Activated CD4-positive, alpha-beta memory T cell treated with anti-CD3 and anti-CD28 coated beads, Interleukin-2, amount 10 ng/mL, durations not matched to agents 7 days and 5 days (primary cell): ENCODE measurements around the gene BATF3. TPM values are rescaled to one million over a fixed set of nuclear protein-coding genes. Genes with fewer than 3 reads are reported as not detected.
"Not testable (repeated sequence)": the region's sequence is repeated elsewhere in the genome, so short reads cannot be mapped to it uniquely, and the experiment has no call there.

Source experiments
- CTCF ChIA-PET: fragments of 350-600 bp; sonication (Branson Sonifier 250); formaldehyde crosslinking; loops from one replicate; lab custom pipeline; 2021; ENCODE audit warnings: antibody characterized with exemption, inconsistent platforms; lab: Charles Lee
- POLR2A ChIA-PET: fragments of 350-600 bp; sonication (Branson Sonifier 250); formaldehyde crosslinking; loops from one replicate; lab custom pipeline; 2021; ENCODE audit warnings: antibody characterized with exemption; lab: Charles Lee
- DNase-seq: peaks from one replicate; pipeline ENCODE4 v3.0.0-alpha.2; 2020
- H3K27ac Mint-ChIP-seq: one replicate; pipeline ENCODE4 v1.8.0; 2021; ENCODE audit warnings: mild to moderate bottlenecking, mixed read lengths
- H3K27me3 Mint-ChIP-seq: one replicate; pipeline ENCODE4 v1.8.0; 2021; ENCODE audit warnings: mixed read lengths
- H3K36me3 Mint-ChIP-seq: one replicate; pipeline ENCODE4 v1.8.0; 2021; ENCODE audit warnings: low read depth, mixed read lengths
- H3K4me1 Mint-ChIP-seq: one replicate; pipeline ENCODE4 v1.8.0; 2021; ENCODE audit warnings: mixed read lengths
- H3K4me3 Mint-ChIP-seq: one replicate; pipeline ENCODE4 v1.8.0; 2021; ENCODE audit warnings: mild to moderate bottlenecking, mixed read lengths
- H3K9me3 Mint-ChIP-seq: one replicate; pipeline ENCODE4 v1.8.0; 2021; ENCODE audit warnings: mixed read lengths
- total RNA-seq, 2 experiments: library from RNA; stranded (reverse); gene quantifications; one replicate each; pipeline ENCODE4 v1.2.3, GENCODE V29; 2021

Gene BATF3
- total RNA-seq, 2 experiments from 2014 or later, result 56.5 to 56.7 TPM

DNA sequence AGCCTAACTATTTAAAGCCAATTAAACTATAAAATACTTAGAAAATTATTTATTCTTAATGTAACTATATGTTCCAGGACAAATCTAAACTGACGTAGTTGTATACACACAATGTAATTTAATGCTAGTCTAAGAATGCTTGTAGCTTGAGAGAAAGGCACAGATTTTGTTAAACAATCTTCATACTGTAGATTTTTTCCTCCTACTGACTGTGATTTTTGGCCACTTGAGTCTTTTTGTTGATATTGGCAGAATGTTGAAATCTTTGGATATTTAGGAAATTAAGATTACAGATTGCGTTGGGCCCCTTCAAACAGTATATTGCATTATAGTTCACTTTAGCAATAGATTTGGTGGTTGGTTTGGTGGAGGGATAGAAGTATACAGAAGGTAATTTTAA lies 50.6 kb downstream of the BATF3 start:
- Mint-ChIP-seq H3K27me3 (peaks cover 4% of the 10 kb centered on the region), H3K36me3 (no peaks in the 10 kb centered on the region), H3K4me3 (no peak overlapping the region), H3K4me1 (no peaks in the 10 kb centered on the region), H3K9me3 (no peaks in the 10 kb centered on the region), H3K27ac (no peak overlapping the region)
- POLR2A ChIA-PET, result interaction anchor here (1.7 kb wide), 1 partner anchor 41 kb away, joined by 3 read pairs; the partner anchor contains the start of gene ATF3
- no peak for DNase-seq
- CTCF ChIA-PET, result interaction anchor here (2.3 kb wide), 1 partner anchor 16 kb away, joined by 11 read pairs; no protein-coding TSS in a partner anchor

GRCh38 chr1:212648431-212648830 lies 51.2 kb downstream of the BATF3 start:
- POLR2A ChIA-PET, result interaction anchor here (1.7 kb wide), 1 partner anchor 40 kb away, joined by 3 read pairs; the partner anchor contains the start of gene ATF3
- CTCF ChIA-PET, result interaction anchor here (1.1 kb wide), 1 partner anchor 17 kb away, joined by 4 read pairs; no protein-coding TSS in a partner anchor
- Mint-ChIP-seq H3K9me3 (no peaks in the 10 kb centered on the region), H3K27ac (no peak overlapping the region), H3K27me3 (peaks cover 4% of the 10 kb centered on the region), H3K4me1 (no peaks in the 10 kb centered on the region), H3K4me3 (no peak overlapping the region), H3K36me3 (no peaks in the 10 kb centered on the region)
- DNase-seq, result no peak

DNA sequence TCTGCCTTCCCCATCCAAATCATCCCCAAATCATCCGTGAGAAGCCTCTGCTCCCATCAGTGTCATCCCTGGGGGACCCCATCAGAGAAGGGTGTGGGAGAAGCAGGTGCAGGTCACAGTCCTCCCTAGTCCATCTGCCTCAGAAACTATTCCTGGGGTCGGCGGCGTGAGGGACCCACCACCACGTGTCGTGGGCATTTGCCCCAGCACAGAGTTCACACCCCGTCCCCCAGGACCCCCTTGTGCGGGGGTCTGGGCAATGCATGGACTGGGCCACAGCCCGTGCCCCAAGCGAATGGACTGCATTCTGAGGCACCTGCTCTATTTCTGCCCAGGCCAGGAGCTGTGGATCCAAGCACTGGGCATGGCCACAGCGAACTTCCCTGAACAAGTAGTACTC lies 52.6 kb downstream of the BATF3 start:
- Mint-ChIP-seq H3K27ac (no peak overlapping the region), H3K4me1 (no peaks in the 10 kb centered on the region), H3K36me3 (no peaks in the 10 kb centered on the region), H3K27me3 (peaks cover 4% of the 10 kb centered on the region), H3K9me3 (no peaks in the 10 kb centered on the region), H3K4me3 (no peak overlapping the region)
- POLR2A ChIA-PET, result no interaction called here
- no peak for DNase-seq
- CTCF ChIA-PET, result no interaction called here

- no peaks in the 10 kb centered on the region for H3K4me1 Mint-ChIP-seq
- no peak for DNase-seq
- ChIA-PET POLR2A (no interaction called here), CTCF (no interaction called here)
- H3K4me3 Mint-ChIP-seq, result no peak overlapping the region
- no peaks in the 10 kb centered on the region for H3K36me3 Mint-ChIP-seq
- peaks cover 4% of the 10 kb centered on the region for H3K27me3 Mint-ChIP-seq
- no peaks in the 10 kb centered on the region for H3K9me3 Mint-ChIP-seq
- no peak overlapping the region for H3K27ac Mint-ChIP-seq
These were observed 53.1 kb downstream of the BATF3 start for GRCh38 chr1:212646588-212646987.

GRCh38 chr1:212645546-212646543 lies 53.8 kb downstream of the BATF3 start:
- Mint-ChIP-seq H3K9me3 (no peaks in the 10 kb centered on the region), H3K27me3 (peaks cover 6% of the 10 kb centered on the region), H3K4me1 (no peaks in the 10 kb centered on the region), H3K36me3 (no peaks in the 10 kb centered on the region), H3K4me3 (no peak overlapping the region), H3K27ac (no peak overlapping the region)
- DNase-seq, result no peak
- POLR2A ChIA-PET, result no interaction called here
- CTCF ChIA-PET, result no interaction called here

DNA sequence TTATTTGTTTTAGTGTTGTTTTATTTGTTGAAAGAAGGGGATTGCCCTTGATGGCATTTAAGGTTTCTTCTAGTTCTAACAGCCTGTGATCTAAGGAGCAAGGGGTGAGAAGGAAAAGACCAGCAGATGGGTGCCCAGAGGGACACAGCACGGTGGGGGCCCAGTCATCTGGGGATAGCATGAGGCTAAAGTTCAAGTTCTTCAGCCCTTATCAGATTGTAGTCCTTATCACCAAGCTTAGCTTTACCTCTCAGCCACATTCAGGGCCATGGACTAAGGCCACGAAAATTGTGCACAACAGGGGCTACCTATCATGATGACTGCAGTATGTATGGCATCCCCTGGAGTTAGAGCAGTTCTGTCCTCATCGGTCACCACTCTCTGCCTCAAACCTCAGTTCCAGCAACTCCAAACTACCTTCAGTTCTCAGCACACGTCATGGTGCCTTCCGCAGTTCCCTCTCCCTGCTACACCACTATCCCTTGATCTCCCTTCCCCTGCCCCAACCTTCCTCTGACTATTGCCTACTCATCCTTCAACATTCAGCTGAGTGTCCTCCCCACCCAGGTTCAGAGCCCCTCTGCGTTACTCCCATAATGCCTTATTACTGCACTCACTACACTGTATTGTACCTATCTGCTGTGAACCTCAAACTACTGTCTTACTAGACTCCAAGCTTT lies 54.6 kb downstream of the BATF3 start:
- Mint-ChIP-seq H3K9me3 (no peaks in the 10 kb centered on the region), H3K27ac (no peak overlapping the region), H3K27me3 (peaks cover 14% of the 10 kb centered on the region), H3K4me1 (no peaks in the 10 kb centered on the region), H3K4me3 (no peak overlapping the region), H3K36me3 (no peaks in the 10 kb centered on the region)
- DNase-seq, result no peak
- POLR2A ChIA-PET, result interaction anchor here (1.4 kb wide), 1 partner anchor 37 kb away, joined by 3 read pairs; the partner anchor contains the start of gene ATF3
- CTCF ChIA-PET, result no interaction called here

DNA sequence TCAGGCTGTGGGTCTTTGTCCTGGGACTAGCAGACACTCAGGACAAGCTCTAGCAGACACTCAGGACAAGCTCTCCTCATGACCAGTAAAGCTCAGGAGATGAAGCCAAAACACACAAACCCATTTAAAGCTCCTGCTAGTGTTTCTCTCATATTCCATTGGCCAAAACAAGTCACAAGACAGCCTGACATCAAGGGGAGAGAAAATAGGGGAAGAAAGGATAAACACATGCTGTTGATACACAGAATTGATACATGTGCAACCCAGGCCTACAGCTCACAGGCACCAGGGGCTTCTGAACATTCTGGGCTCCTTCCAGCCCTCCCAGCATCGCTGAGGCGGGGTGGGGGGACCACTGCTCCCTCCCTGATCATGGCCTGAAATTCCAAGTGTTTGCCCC lies 55.8 kb downstream of the BATF3 start:
- H3K27me3 Mint-ChIP-seq, result peaks cover 21% of the 10 kb centered on the region
- no peak overlapping the region for H3K4me3 Mint-ChIP-seq
- no peak overlapping the region for H3K27ac Mint-ChIP-seq
- ChIA-PET CTCF (interaction anchor here (0.6 to 1.6 kb wide), 2 partner anchors 14 to 51 kb away, joined by 4 to 8 read pairs; no protein-coding TSS in a partner anchor), POLR2A (interaction anchor here (0.9 to 1.4 kb wide), 3 partner anchors 11 to 47 kb away, joined by 3 read pairs; partner anchors contain the start of gene ATF3)
- H3K9me3 Mint-ChIP-seq, result no peaks in the 10 kb centered on the region
- no peak for DNase-seq
- H3K4me1 Mint-ChIP-seq, result no peaks in the 10 kb centered on the region
- H3K36me3 Mint-ChIP-seq, result no peaks in the 10 kb centered on the region

DNA sequence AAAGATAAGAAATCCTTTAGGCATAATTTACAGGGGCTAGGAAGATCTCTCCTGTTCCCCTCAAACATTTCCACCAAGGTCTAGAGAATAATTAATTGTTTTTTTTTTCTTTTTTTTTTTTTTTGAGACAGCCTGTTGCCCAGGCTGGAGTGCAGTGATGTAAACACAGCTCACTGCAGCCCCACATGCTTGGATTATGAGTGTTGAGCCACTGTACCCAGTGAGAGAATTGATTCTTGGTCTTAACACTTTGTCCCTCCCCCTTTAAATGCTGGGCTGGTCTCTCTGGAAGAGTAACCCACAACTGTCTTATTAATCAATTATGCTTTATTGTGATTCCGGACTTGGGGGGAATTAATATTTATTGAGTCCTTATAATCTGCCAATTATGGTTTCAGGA lies 57.7 kb downstream of the BATF3 start:
- no peak overlapping the region for H3K27ac Mint-ChIP-seq
- H3K9me3 Mint-ChIP-seq, result no peaks in the 10 kb centered on the region
- ChIA-PET CTCF (interaction anchor here (0.9 to 1.6 kb wide), 4 partner anchors 12 to 165 kb away, joined by 5 to 8 read pairs (median 7); no protein-coding TSS in a partner anchor), POLR2A (no interaction called here)
- peaks cover 12% of the 10 kb centered on the region for H3K4me1 Mint-ChIP-seq
- no peaks in the 10 kb centered on the region for H3K36me3 Mint-ChIP-seq
- peaks cover 26% of the 10 kb centered on the region for H3K27me3 Mint-ChIP-seq
- no peak for DNase-seq
- no peak overlapping the region for H3K4me3 Mint-ChIP-seq

DNA sequence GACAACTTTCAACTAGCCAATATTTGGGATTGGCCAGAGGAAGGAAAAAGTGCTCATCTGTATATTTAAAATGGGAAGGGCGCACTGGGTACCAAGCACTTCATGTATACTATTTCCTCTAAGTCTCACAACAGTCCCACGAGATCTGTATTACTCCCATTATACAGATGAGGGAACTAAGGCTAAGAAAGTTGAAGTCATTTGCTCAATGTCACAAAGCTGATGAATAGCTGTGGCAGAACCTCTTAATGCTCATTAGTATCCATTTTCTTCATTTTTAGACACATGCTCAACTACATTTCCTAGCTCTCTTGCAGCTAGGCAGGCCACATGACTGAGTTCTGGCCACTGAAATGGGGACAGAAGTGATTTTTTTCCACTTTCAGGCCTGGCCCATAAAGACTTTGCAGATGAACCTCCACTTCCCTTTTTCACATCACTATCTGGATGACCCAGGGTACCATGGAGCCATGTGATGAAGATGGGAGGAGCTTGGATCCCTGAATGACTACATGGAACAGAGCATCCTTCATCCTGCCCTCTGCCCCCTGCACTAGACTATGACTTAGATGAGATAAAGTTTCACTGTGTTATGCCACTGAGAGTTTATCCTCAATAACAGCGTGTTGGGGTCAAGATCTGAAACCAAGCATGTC lies 59.3 kb downstream of the BATF3 start:
- H3K4me3 Mint-ChIP-seq, result no peak overlapping the region
- H3K27ac Mint-ChIP-seq, result no peak overlapping the region
- H3K9me3 Mint-ChIP-seq, result no peaks in the 10 kb centered on the region
- peaks cover 24% of the 10 kb centered on the region for H3K27me3 Mint-ChIP-seq
- POLR2A ChIA-PET, result no interaction called here
- H3K4me1 Mint-ChIP-seq, result peaks cover 28% of the 10 kb centered on the region
- H3K36me3 Mint-ChIP-seq, result no peaks in the 10 kb centered on the region
- CTCF ChIA-PET, result interaction anchor here (0.6 to 1.3 kb wide), 2 partner anchors 24 to 25 kb away, joined by 3 to 8 read pairs; no protein-coding TSS in a partner anchor
- no peak for DNase-seq

- H3K4me3 Mint-ChIP-seq, H3K36me3 Mint-ChIP-seq, CTCF ChIA-PET, H3K27ac Mint-ChIP-seq, DNase-seq, H3K9me3 Mint-ChIP-seq: not testable (repeated sequence)
- H3K27me3 Mint-ChIP-seq, result peaks cover 22% of the 10 kb centered on the region
- peaks cover 36% of the 10 kb centered on the region for H3K4me1 Mint-ChIP-seq
- POLR2A ChIA-PET, result interaction anchor here (0.8 kb wide), 1 partner anchor 81 kb away, joined by 3 read pairs; no protein-coding TSS in a partner anchor
These were observed 60.1 kb downstream of the BATF3 start for GRCh38 chr1:212639524-212639923.

- Mint-ChIP-seq H3K9me3 (peaks cover 9% of the 10 kb centered on the region), H3K27ac (no peak overlapping the region), H3K27me3 (peaks cover 22% of the 10 kb centered on the region), H3K4me3 (no peak overlapping the region), H3K36me3 (peaks cover 8% of the 10 kb centered on the region), H3K4me1 (peaks cover 38% of the 10 kb centered on the region)
- POLR2A ChIA-PET, result no interaction called here
- no peak for DNase-seq
- CTCF ChIA-PET, result no interaction called here
These were observed 61.0 kb downstream of the BATF3 start for GRCh38 chr1:212638492-212639151.

DNA sequence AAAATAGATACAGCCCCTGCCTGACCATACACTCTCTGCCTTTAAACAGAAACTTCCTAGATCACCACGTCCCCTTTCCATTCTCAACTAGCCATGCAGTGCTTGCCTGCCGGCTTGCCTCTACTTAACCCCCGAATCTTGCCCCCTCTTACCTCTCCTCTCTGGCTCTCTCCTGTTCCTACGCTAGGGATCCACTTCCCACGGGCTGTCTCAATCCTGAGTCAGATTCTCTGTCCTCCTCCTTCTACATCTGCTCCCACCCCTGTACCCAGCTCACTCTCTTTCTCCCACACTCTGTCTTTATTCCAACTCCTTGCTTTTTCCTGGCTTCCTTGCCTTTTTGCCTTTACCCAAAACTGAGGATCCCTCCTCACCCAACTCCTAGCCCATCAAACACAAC lies 61.7 kb downstream of the BATF3 start:
- no peak for DNase-seq
- ChIA-PET POLR2A (no interaction called here), CTCF (no interaction called here)
- peaks cover 12% of the 10 kb centered on the region for H3K9me3 Mint-ChIP-seq
- peaks cover 38% of the 10 kb centered on the region for H3K4me1 Mint-ChIP-seq
- H3K27ac Mint-ChIP-seq, result no peak overlapping the region
- H3K36me3 Mint-ChIP-seq, result peaks cover 8% of the 10 kb centered on the region
- H3K27me3 Mint-ChIP-seq, result peaks cover 22% of the 10 kb centered on the region
- no peak overlapping the region for H3K4me3 Mint-ChIP-seq
